Lower lobe of right lung (tissue), 2 donors: Measurements from ENCODE around the gene KIFC1. TPM values are rescaled to one million over a fixed set of nuclear protein-coding genes. Genes with fewer than 3 reads are reported as not detected.

Experiments
- ATAC-seq, 2 donors: fragments of 200-7000 bp; cut with Tn5 transposase; one replicate each; pipeline ENCODE4 v1.9.1; 2020 to 2022; ENCODE audit warnings: mild to moderate bottlenecking in 2 of 2, moderate library complexity in 2 of 2
- DNase-seq: peaks from one replicate; pipeline ENCODE4 v3.0.0-alpha.2; 2020
- H3K27ac ChIP-seq: fragments of 200-600 bp; one replicate; pipeline ENCODE4 v1.8.0; 2022
- H3K27me3 ChIP-seq: fragments of 200-600 bp; one replicate; pipeline ENCODE4 v1.8.0; 2022; ENCODE audit warnings: low read depth
- H3K36me3 ChIP-seq: fragments of 200-600 bp; one replicate; pipeline ENCODE4 v1.8.0; 2022; ENCODE audit warnings: mild to moderate bottlenecking
- H3K4me1 ChIP-seq: fragments of 200-600 bp; one replicate; pipeline ENCODE4 v1.8.0; 2022
- H3K4me3 ChIP-seq: fragments of 200-600 bp; one replicate; pipeline ENCODE4 v1.8.0; 2022; ENCODE audit warnings: mild to moderate bottlenecking
- H3K9me3 ChIP-seq: fragments of 200-600 bp; one replicate; pipeline ENCODE4 v1.8.0; 2022
- intact Hi-C: fragments of 100-400 bp; cut with DNase I; formaldehyde crosslinking; loops from one replicate; pipeline ENCODE4 v1.11.0; 2022
- microRNA-seq: library from miRNA; unstranded; fragments of <30 nt; microRNA quantifications from one replicate; pipeline ENCODE4 v1.2.0, GENCODE V29; 2020; ENCODE audit warnings: borderline number of aligned reads
- total RNA-seq: library from RNA; stranded (reverse); fragmentation: NEBNext Ultra II Directional; extraction: Animal tissue kit (Norgen Biotek cat#: 25700); gene quantifications from one replicate; pipeline ENCODE4 v1.2.1, GENCODE V29; 2021
- TF ChIP-seq, protein P1 (sequence below): fragments of 200-600 bp; IDR thresholded peaks from one replicate; pipeline ENCODE4 v1.8.0; 2022; ENCODE audit warnings: antibody characterized with exemption, mild to moderate bottlenecking
- donor health status: DM: no; HTN: yes; CAD: no; lungs with severe emphysema.

The KIFC1 gene
- total RNA-seq, 1 donor from 2014 or later = 2.7 TPM

DNA sequence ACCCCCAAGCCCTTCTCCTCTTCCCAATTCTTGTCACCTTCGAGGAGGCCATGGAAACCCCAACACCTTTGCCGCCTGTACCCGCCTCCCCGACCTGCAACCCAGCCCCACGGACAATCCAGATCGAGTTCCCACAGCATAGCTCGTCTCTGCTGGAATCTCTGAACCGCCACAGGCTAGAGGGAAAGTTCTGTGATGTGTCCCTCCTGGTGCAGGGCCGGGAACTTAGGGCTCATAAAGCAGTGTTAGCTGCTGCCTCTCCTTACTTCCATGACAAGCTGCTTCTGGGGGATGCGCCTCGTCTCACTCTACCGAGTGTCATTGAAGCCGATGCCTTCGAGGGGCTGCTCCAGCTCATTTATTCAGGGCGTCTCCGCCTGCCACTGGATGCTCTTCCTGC lies 63.4 kb downstream of the KIFC1 start:
- Histone ChIP-seq H3K4me3 (peak overlapping the region; percentile 92), H3K36me3 (peaks cover 21% of the 10 kb centered on the region), H3K27me3 (no peaks in the 10 kb centered on the region), H3K27ac (peak overlapping the region; percentile 83), H3K9me3 (no peaks in the 10 kb centered on the region), H3K4me1 (peaks cover 21% of the 10 kb centered on the region)
- ATAC-seq = no peak
- TF ChIP-seq, protein P1, sequence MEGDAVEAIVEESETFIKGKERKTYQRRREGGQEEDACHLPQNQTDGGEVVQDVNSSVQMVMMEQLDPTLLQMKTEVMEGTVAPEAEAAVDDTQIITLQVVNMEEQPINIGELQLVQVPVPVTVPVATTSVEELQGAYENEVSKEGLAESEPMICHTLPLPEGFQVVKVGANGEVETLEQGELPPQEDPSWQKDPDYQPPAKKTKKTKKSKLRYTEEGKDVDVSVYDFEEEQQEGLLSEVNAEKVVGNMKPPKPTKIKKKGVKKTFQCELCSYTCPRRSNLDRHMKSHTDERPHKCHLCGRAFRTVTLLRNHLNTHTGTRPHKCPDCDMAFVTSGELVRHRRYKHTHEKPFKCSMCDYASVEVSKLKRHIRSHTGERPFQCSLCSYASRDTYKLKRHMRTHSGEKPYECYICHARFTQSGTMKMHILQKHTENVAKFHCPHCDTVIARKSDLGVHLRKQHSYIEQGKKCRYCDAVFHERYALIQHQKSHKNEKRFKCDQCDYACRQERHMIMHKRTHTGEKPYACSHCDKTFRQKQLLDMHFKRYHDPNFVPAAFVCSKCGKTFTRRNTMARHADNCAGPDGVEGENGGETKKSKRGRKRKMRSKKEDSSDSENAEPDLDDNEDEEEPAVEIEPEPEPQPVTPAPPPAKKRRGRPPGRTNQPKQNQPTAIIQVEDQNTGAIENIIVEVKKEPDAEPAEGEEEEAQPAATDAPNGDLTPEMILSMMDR = no peak
- DNase-seq = no peak
- intact Hi-C loops = no loop called here

DNA sequence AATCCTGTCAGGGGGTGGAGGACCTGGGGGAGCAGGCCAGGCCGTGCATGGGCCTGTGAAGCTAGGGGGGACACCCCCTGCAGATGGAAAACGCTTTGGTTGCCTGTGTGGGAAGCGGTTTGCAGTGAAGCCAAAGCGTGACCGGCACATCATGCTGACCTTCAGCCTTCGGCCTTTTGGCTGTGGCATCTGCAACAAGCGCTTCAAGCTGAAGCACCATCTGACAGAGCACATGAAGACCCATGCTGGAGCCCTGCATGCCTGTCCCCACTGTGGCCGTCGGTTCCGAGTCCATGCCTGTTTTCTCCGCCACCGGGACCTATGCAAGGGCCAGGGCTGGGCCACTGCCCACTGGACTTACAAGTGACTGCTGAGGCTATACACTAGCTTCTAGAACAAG lies 64.5 kb downstream of the KIFC1 start:
- Histone ChIP-seq H3K4me3 (no peak overlapping the region), H3K27ac (no peak overlapping the region), H3K9me3 (no peaks in the 10 kb centered on the region), H3K36me3 (peaks cover 21% of the 10 kb centered on the region), H3K4me1 (peaks cover 19% of the 10 kb centered on the region), H3K27me3 (no peaks in the 10 kb centered on the region)
- ATAC-seq (no peak), DNase-seq (no peak)
- intact Hi-C loops = no loop called here
- TF ChIP-seq, protein P1 = no peak

GRCh38 chr6:33458676-33459075 lies 67.1 kb downstream of the KIFC1 start:
- no peak for DNase-seq
- TF ChIP-seq, protein P1 = no peak
- Histone ChIP-seq H3K4me3 (no peak overlapping the region), H3K4me1 (peaks cover 9% of the 10 kb centered on the region), H3K9me3 (no peaks in the 10 kb centered on the region), H3K27ac (no peak overlapping the region), H3K36me3 (peaks cover 21% of the 10 kb centered on the region), H3K27me3 (no peaks in the 10 kb centered on the region)
- intact Hi-C loops = no loop called here
- ATAC-seq = no peak

DNA sequence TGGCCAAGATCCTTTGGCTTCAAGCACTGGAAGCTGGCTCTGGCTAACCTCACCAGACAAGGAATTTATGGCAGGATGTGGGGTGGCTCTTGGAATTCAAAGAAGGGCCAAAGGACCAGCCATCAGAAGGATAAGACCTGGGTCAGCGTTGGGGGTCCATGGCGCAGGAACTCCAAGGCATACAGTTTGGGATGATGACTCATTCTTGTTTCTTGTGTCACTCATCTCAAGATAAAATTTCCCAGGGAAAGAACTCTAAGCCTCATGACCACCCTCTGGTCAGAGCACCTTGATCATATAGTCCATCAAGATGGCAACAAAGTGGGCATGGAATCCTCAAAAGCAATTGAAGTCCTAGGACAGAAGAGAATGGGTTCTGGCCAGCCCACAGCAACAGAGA lies 67.6 kb downstream of the KIFC1 start:
- H3K4me1 ChIP-seq = peaks cover 8% of the 10 kb centered on the region
- intact Hi-C loops = no loop called here
- ATAC-seq = no peak
- no peak overlapping the region for H3K4me3 ChIP-seq
- no peaks in the 10 kb centered on the region for H3K27me3 ChIP-seq
- no peak for DNase-seq
- peaks cover 21% of the 10 kb centered on the region for H3K36me3 ChIP-seq
- TF ChIP-seq, protein P1 = no peak
- no peak overlapping the region for H3K27ac ChIP-seq
- no peaks in the 10 kb centered on the region for H3K9me3 ChIP-seq

Small RNA genes lying within 50 kb of the gene (microRNA-seq; reads per million reads assigned to microRNA genes)
- gene MIR5004 = not detected

Other genes starting within 250 kb of the KIFC1 start
- 0.77 TPM for gene COL11A2, start 199.4 kb upstream of the KIFC1 start, total RNA-seq
- 47.4 TPM for gene RXRB, start 191.2 kb upstream of the KIFC1 start, total RNA-seq
- 76.0 TPM for gene SLC39A7, start 191.0 kb upstream of the KIFC1 start, total RNA-seq
- 13.3 TPM for gene HSD17B8, start 187.2 kb upstream of the KIFC1 start, total RNA-seq
- gene RING1, start 183.3 kb upstream of the KIFC1 start, total RNA-seq = 43.1 TPM
- gene VPS52, start 119.9 kb upstream of the KIFC1 start, total RNA-seq = 59.7 TPM
- 1,662 TPM for gene RPS18, start 119.7 kb upstream of the KIFC1 start, total RNA-seq
- 19.6 TPM for gene B3GALT4, start 114.7 kb upstream of the KIFC1 start, total RNA-seq
- gene WDR46, start 102.6 kb upstream of the KIFC1 start, total RNA-seq = 34.4 TPM
- 32.9 TPM for gene PFDN6, start 102.2 kb upstream of the KIFC1 start, total RNA-seq
- gene RGL2, start 92.9 kb upstream of the KIFC1 start, total RNA-seq = 117 TPM
- 206 TPM for gene TAPBP, start 77.7 kb upstream of the KIFC1 start, total RNA-seq
- 27.5 TPM for gene ZBTB22, start 74.1 kb upstream of the KIFC1 start, total RNA-seq
- gene DAXX, start 68.9 kb upstream of the KIFC1 start, total RNA-seq = 36.0 TPM
- 69.7 TPM for gene PHF1, start 19.2 kb downstream of the KIFC1 start, total RNA-seq
- 153 TPM for gene CUTA, start 26.3 kb downstream of the KIFC1 start, total RNA-seq
- gene SYNGAP1, start 28.2 kb downstream of the KIFC1 start, total RNA-seq = 21.6 TPM
- 9.5 TPM for gene ZBTB9, start 62.8 kb downstream of the KIFC1 start, total RNA-seq
- 22.3 TPM for gene BAK1, start 188.5 kb downstream of the KIFC1 start, total RNA-seq
- 74.7 TPM for gene ITPR3, start 229.5 kb downstream of the KIFC1 start, total RNA-seq